ENCODE results near the gene ZBTB47.

DNA sequence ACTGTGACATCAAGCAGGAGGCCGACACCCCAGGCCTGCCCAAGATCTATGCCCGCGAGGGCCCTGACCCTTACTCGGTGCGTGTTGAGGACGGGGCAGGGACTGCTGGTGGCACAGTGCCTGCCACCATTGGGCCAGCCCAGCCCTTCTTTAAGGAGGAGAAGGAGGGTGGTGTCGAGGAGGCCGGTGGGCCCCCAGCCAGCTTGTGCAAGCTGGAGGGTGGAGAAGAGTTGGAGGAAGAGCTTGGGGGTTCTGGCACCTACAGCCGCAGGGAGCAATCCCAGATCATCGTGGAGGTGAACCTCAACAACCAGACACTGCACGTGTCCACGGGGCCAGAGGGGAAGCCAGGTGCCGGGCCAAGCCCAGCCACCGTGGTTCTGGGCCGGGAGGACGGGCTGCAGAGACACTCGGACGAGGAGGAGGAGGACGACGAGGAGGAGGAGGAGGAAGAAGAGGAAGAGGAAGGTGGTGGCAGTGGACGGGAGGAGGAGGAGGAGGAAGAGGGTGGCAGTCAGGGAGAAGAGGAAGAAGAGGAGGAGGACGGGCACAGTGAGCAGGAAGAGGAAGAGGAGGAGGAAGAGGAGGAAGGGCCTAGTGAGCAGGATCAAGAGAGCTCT, 5.4 kb downstream of the ZBTB47 start:
- TF ChIP-seq RAD21 (conservative IDR thresholded peaks at IDR 0.05): no peak
- TF ChIP-seq CTCF (IDR thresholded peaks at IDR 0.05; ENCODE audit: poor library complexity, severe bottlenecking): no peak
- no peak for TF ChIP-seq POLR2AphosphoS5 (IDR thresholded peaks at IDR 0.05)
- TF ChIP-seq SMC3 (conservative IDR thresholded peaks at IDR 0.05; ENCODE audit: poor library complexity): no peak
